Activated CD4-positive, CD25-positive, alpha-beta regulatory T cell (primary cell): ENCODE data around the gene FRMD3.
"Not testable (repeated sequence)": the region's sequence is repeated elsewhere in the genome, so short reads cannot be mapped to it uniquely, and the experiment has no call there.

Experiments
- DNase-seq, 4 experiments: peaks; one replicate each; lab custom pipeline; 2025; lab: John Stamatoyannopoulos, UW

Gene FRMD3

DNA sequence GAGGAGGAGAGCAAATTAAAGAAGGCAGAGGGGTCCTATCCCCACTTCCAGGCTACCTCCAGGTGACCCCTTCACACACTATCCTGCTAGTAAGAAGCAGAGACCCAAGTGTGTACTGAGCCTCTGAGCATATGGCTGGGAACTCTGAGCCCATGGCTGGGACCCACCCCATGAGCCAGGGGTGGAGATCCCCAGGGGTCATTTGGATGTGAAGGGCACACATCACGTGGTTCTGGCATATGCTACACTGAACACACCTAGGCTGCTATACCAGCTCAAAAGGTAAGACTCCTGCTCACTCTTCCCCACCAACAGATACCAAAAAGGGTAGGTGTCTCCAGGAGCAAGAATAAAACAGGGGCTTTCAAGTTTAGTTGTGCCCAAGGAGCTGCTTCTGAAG, 149.9 kb downstream of the FRMD3 start:
- no peak for DNase-seq

- no peak for DNase-seq
These were observed 150.6 kb downstream of the FRMD3 start for GRCh38 chr9:83387401-83388185.

DNA sequence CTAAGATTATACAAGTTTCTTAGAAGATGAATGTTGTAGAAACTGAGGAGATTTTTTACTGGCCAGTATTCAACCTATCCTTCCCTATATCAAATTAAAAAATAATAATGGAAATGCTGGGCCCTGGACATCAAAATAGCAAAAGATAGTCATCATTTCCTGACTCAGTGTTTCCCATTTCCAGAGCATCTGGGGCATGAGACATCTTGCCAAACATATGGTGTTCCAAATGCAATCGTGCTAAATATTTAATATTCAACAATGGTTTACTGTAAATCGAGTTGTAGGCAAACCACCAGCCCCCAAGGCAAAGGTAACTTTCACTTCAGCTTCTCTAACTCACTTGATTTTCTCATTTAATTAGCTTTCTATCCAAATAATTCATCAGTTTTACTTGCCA, 152.9 kb downstream of the FRMD3 start:
- no peak for DNase-seq

DNA sequence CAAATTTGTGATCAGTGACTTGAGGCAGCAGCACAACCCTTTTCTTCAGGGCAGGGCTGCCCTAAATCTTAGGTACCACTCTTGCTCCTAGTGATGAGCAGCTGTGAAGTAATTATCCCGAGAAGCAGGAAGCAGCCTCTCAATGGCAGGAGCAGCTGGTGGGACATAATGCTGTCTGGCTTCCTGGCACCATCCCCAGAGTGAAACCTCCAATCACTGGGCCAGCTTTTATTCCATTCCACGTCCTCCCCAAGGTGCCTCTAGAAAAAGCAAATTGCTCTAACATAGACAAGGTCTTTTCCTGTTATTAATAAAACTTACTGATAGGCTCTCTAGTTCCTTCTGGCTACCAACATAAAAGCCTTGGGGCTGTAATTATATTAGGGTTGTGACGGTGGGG, 154.0 kb downstream of the FRMD3 start:
- no peak for DNase-seq

GRCh38 chr9:83383034-83383433, 155.2 kb downstream of the FRMD3 start:
- DNase-seq = no peak

GRCh38 chr9:83382421-83382820, 155.8 kb downstream of the FRMD3 start:
- no peak for DNase-seq

DNA sequence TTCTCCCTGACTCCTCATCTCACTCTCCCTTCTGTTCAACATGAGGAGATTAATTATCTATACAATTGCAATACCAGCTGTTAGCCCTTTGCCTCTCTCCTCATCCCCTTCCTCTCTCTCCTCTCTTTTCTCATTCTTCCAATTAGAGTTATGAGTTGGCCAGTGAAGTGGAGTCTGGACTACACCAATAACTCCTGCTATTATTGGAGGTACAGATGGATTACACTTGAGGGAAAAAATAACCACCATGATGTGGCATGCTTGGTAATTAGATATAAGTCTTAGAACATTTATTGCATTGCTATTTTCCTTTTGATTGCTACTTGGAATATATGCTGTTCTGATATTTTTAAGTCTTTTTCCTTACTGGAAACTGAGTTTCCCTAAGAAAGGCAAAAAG, 159.2 kb downstream of the FRMD3 start:
- no peak for DNase-seq

GRCh38 chr9:83372957-83373356, 165.2 kb downstream of the FRMD3 start:
- no peak for DNase-seq

GRCh38 chr9:83367326-83367725, 170.9 kb downstream of the FRMD3 start:
- no peak for DNase-seq

GRCh38 chr9:83362341-83362995, 175.7 kb downstream of the FRMD3 start:
- no peak for DNase-seq

GRCh38 chr9:83359039-83359438, 179.2 kb downstream of the FRMD3 start:
- no peak for DNase-seq

DNA sequence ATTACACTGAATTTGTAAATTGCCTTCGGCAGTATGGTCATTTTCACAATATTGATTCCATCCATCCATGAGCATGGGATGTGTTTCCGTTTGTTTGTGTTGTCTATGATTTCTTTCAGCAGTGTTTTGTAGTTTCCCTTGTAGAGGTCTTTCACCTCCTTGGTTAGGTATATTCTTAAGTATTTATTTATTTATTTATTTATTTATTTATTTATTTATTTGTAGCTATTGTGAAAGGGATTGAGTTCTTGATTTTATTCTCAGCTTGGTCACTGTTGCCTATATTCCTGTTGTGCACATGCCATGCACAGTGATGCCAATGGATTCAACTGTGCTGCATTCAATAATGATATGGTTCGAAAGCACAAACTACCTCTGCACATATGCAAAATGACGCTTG, 179.7 kb downstream of the FRMD3 start:
- not testable (repeated sequence) for DNase-seq

DNA sequence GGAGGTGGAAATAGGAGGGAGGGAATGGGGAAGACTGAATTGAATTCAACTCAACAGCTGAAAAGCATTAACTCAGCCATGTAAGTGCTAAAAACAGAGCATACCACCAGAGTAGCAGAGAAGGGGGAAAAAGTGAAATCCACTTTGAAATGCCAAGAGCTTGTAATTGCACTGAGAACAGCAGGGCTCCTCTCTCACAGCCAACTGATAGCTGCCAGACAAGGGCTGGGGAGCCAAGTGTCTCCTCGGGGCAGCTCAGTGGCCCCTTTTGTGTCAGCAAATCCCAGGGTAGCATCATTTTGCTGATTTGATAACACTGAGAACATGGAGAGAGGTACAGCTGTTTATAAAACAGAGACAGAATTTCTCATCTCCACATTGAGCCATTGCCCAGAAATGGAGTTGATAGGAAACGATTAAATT, 182.5 kb downstream of the FRMD3 start:
- DNase-seq = no peak

DNA sequence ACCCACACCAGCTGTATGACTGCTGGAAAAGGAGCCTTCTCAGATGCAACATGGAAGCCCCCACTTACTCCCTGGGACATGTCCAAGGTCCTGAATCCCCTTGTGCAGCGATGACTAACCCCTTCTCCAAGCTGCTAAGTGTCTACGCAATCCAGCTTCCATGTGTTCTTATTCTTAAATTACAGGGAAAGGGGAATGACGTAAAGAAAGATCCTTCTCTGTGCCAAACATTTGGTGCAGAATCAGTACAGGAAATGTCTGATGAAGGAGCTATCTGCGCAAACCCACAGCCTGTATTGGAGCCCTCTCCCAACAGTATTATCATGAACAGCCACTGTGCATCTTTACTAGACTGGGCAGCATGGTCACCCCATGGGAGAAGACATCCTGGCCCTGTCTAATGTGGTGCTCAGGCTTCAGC, 183.2 kb downstream of the FRMD3 start:
- no peak for DNase-seq

GRCh38 chr9:83349031-83349430, 189.2 kb downstream of the FRMD3 start:
- no peak for DNase-seq

- no peak for DNase-seq
These were observed 191.4 kb downstream of the FRMD3 start for GRCh38 chr9:83346655-83347420.

GRCh38 chr9:83343366-83343999, 194.7 kb downstream of the FRMD3 start:
- no peak for DNase-seq

- DNase-seq = no peak
These were observed 195.5 kb downstream of the FRMD3 start for GRCh38 chr9:83342731-83343130.

- DNase-seq = no peak
These were observed 196.2 kb downstream of the FRMD3 start for GRCh38 chr9:83342006-83342405.

- no peak for DNase-seq
These were observed 197.8 kb downstream of the FRMD3 start for GRCh38 chr9:83340451-83340850.

DNA sequence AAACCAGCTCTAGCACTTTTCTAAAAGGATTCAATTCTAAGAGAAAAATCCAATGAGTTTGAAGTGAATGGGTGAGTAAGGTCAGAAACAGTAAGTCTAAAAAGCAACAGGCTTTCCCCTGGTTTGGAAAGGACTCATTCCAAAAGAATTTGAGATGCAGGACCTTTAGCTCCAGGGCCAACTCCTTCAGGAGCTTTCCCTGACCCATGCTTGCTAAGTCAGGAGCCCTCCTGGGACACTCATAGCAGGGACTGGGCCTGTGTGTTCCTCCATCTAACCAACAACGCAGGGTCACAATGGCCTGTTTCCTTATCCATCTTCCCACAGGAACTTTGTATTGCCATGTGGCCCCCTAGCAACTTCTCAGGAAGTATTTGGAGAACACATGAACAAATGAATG, 198.8 kb downstream of the FRMD3 start:
- no peak for DNase-seq

- DNase-seq = no peak
These were observed 201.5 kb downstream of the FRMD3 start for GRCh38 chr9:83336706-83337105.
